Hepatocyte (in vitro differentiated cells): ENCODE data around the gene MAN2A1.

ENCODE experiments used
- EZH2 ChIP-seq: fragments of 200-600 bp; sonication (generic); IDR thresholded peaks from 2 replicates; pipeline ENCODE4 v1.6.1; 2016; ENCODE audit warnings: antibody characterized with exemption, mild to moderate bottlenecking, borderline replicate concordance
- EZH2phosphoT487 ChIP-seq: fragments of 200-600 bp; sonication (generic); IDR thresholded peaks from one replicate; pipeline ENCODE4 v1.6.1; 2018; ENCODE audit warnings: antibody characterized with exemption, mild to moderate bottlenecking, low read depth, moderate library complexity; ENCODE audit not compliant: unreplicated experiment, severe bottlenecking
- TF ChIP-seq, protein P1 (sequence below): fragments of 200-600 bp; sonication (generic); IDR thresholded peaks from 2 replicates; pipeline ENCODE4 v1.5.1; 2016; ENCODE audit warnings: antibody characterized with exemption, mild to moderate bottlenecking; ENCODE audit not compliant: poor library complexity

DNA sequence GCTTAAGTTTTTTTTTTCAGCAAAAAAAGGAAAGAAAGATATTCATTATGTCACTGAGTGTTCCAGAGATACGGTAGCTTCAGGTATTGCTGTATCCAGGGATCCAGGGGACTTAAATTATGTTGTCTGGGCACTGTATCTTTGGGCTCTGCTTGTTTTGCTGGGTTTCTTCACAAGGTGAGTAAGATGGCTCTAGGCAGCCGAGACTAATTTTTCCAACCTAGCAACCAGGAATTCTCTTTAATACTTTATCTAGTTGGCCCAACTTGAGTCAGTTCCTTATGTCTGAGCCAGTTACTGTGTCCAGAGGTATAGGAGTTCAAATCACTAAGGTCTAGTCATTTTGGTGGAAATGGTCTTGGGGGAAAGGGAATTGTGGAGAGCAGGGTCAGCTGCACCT lies 66.0 kb downstream of the MAN2A1 start:
- TF ChIP-seq, protein P1, sequence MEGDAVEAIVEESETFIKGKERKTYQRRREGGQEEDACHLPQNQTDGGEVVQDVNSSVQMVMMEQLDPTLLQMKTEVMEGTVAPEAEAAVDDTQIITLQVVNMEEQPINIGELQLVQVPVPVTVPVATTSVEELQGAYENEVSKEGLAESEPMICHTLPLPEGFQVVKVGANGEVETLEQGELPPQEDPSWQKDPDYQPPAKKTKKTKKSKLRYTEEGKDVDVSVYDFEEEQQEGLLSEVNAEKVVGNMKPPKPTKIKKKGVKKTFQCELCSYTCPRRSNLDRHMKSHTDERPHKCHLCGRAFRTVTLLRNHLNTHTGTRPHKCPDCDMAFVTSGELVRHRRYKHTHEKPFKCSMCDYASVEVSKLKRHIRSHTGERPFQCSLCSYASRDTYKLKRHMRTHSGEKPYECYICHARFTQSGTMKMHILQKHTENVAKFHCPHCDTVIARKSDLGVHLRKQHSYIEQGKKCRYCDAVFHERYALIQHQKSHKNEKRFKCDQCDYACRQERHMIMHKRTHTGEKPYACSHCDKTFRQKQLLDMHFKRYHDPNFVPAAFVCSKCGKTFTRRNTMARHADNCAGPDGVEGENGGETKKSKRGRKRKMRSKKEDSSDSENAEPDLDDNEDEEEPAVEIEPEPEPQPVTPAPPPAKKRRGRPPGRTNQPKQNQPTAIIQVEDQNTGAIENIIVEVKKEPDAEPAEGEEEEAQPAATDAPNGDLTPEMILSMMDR, result no peak
- TF ChIP-seq EZH2phosphoT487, result no peak
- no peak for TF ChIP-seq EZH2
